ENCODE measurements around the gene SLC39A10. TPM values are rescaled to one million over a fixed set of nuclear protein-coding genes. Genes with fewer than 3 reads are reported as not detected.
A peak's percentile ranks its signal among the peaks of the same experiment; 100 is the strongest.
"Not testable (repeated sequence)": the region's sequence is repeated elsewhere in the genome, so short reads cannot be mapped to it uniquely, and the experiment has no call there.

The SLC39A10 gene
- total and polyA plus RNA-seq, 9 of the 15 experiments (the other 6 are each of a cell fraction or from before 2014, with no cell fraction given), result 12.5 to 40.1 (median 23.1) TPM

DNA sequence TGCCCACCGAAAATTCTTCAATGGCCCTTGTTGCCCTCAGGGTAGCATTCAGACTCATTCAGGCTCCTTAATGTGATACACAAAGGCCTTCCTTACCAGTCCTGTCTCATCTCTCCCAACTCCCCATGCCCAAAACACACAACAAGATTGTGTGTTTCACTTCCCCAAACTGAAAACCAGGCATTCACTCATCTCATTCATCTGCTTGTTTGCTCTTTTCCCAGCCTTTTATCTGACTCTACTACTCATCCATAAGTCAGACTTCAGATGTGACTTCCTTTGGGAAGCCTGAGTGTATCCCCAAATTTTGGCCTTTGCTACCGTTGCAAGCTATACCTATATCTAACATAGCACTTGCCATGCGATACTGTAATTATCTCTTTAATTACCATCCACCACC, 9.7 kb upstream of the SLC39A10 start:
- Histone ChIP-seq H3K79me2 (ENCODE audit: control insufficient read depth, insufficient read depth, low read length) (no peaks in the 10 kb centered on the region), H3K9ac (ENCODE audit: insufficient read depth in 1 of 2, low read depth in 2 of 2, low read length in 2 of 2) (peak overlapping the region in 1 of 2 experiments; percentile 41; a peak in 2 of 4 replicates), H4K20me1 (replicated peaks; ENCODE audit: control insufficient read depth, insufficient read depth, low read length) (no peaks in the 10 kb centered on the region), H3K9me3 (replicated peaks; ENCODE audit: control insufficient read depth, insufficient read depth, low read depth, low read length) (no peaks in the 10 kb centered on the region), H3K27ac (ENCODE audit: extremely low read depth, low read depth, low read length) (peak overlapping the region; percentile 69; the same call in 2 of the 3 replicates), H3K4me1 (replicated peaks in 1 of 2; ENCODE audit: control insufficient read depth in 2 of 2, insufficient read depth in 2 of 2, low read length in 2 of 2) (peaks cover 4 to 14% of the 10 kb centered on the region in 2 experiments; a peak in 3 of 5 replicates), H3K27me3 (ENCODE audit: control insufficient read depth in 2 of 2, insufficient read depth in 2 of 2, low read length in 2 of 2) (no peaks in the 10 kb centered on the region), H3K9me1 (ENCODE audit: control insufficient read depth, insufficient read depth, low read length) (no peaks in the 10 kb centered on the region), H2AFZ (ENCODE audit: low read depth, low read length) (peak overlapping the region; percentile 94), H3K4me3 (no peak overlapping the region), H3K36me3 (ENCODE audit: control insufficient read depth, insufficient read depth, low read length) (no peaks in the 10 kb centered on the region), H3K4me2 (ENCODE audit: insufficient read depth, low read length) (peak overlapping the region; percentile 74; the same call in 1 of the 2 replicates)
- intact Hi-C loops (cut with micrococcal nuclease) (no loop called here), in situ Hi-C loops (cut with MboI) (no loop called here)
- BruUV-seq (replicated peaks), result no TSS peak
- ChIA-PET CTCF (ENCODE audit: low intra/inter-chr PET ratio) (no interaction called here), POLR2A (no interaction called here)
- 22% methylated on average over 2 of the region's 3 CpGs for WGBS (ENCODE audit: insufficient coverage, low coverage, missing lambda C conversion rate)
- ATAC-seq (peak; percentile 9; the same call in 2 of the 3 replicates), DNase-seq (ENCODE audit: extremely low read depth in 1 of 4, low spot score in 3 of 4) (no peak), FAIRE-seq (peak; percentile 64)
- TF ChIP-seq TBP (optimal IDR thresholded peaks at IDR 0.05; ENCODE audit: low read depth, low read length) (no peak), SIN3A (IDR thresholded peaks at IDR 0.05; ENCODE audit: borderline replicate concordance in 2 of 2, control insufficient read depth in 1 of 2, low read depth in 2 of 2, low read length in 2 of 2) (no peak), MAFF (IDR thresholded peaks at IDR 0.05; ENCODE audit: low read length) (no peak), SPI1 (IDR thresholded peaks at IDR 0.05; ENCODE audit: borderline replicate concordance, low read depth, low read length) (peak; percentile 56; the same call in 1 of the 2 replicates)

DNA sequence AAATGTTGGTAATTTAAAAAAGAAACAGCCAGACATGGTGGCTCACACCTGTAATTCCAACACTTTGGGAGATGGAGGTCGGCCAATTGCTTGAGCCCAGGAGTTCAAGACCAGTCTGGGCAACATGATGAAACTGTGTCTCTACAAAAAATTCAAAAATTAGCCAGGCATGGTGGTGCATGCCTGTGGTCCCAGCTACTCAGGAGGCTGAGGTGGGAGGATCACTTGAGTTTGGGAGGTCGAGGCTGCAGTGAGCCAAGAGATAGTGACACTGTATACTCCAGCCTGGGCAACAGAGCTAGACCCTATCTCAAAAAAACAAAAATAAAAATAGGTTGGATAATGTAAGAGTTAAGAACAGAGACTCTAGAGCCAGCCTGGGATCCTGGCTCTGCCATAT, 8.7 kb upstream of the SLC39A10 start:
- H2AFZ ChIP-seq (ENCODE audit: low read depth, low read length); BruUV-seq (replicated peaks); H3K9me3 ChIP-seq (replicated peaks; ENCODE audit: control insufficient read depth, insufficient read depth, low read depth, low read length); FAIRE-seq; in situ Hi-C loops (cut with MboI); DNase-seq (ENCODE audit: extremely low read depth in 1 of 4, low spot score in 3 of 4); H3K79me2 ChIP-seq (ENCODE audit: control insufficient read depth, insufficient read depth, low read length); H3K27ac ChIP-seq (ENCODE audit: extremely low read depth, low read depth, low read length); H3K4me3 ChIP-seq; H3K36me3 ChIP-seq (ENCODE audit: control insufficient read depth, insufficient read depth, low read length); POLR2A ChIA-PET; H4K20me1 ChIP-seq (replicated peaks; ENCODE audit: control insufficient read depth, insufficient read depth, low read length); H3K9me1 ChIP-seq (ENCODE audit: control insufficient read depth, insufficient read depth, low read length); CTCF ChIA-PET (ENCODE audit: low intra/inter-chr PET ratio); H3K4me2 ChIP-seq (ENCODE audit: insufficient read depth, low read length); H3K27me3 ChIP-seq (ENCODE audit: control insufficient read depth in 2 of 2, insufficient read depth in 2 of 2, low read length in 2 of 2); ATAC-seq; H3K9ac ChIP-seq (ENCODE audit: insufficient read depth in 1 of 2, low read depth in 2 of 2, low read length in 2 of 2); intact Hi-C loops (cut with micrococcal nuclease): not testable (repeated sequence)
- 0 out of 2 replicates have a peak, but pooled peaks have one; percentile 27 for TF ChIP-seq ZNF121 (CRISPR knock-in tag; conservative IDR thresholded peaks at IDR 0.05)
- WGBS (ENCODE audit: insufficient coverage, low coverage, missing lambda C conversion rate), result 90% methylated on average over 2 of the region's 2 CpGs
- peaks cover 4 to 14% of the 10 kb centered on the region in 2 experiments; a peak in 3 of 5 replicates for H3K4me1 ChIP-seq (replicated peaks in 1 of 2; ENCODE audit: control insufficient read depth in 2 of 2, insufficient read depth in 2 of 2, low read length in 2 of 2)

All from K562 (cell line).